Measurements from ENCODE around the gene SUPT3H. TPM values are rescaled to one million over a fixed set of nuclear protein-coding genes. Genes with fewer than 3 reads are reported as not detected.

Gene SUPT3H
- polyA plus RNA-seq, 1 experiment, result 8.7 TPM

DNA sequence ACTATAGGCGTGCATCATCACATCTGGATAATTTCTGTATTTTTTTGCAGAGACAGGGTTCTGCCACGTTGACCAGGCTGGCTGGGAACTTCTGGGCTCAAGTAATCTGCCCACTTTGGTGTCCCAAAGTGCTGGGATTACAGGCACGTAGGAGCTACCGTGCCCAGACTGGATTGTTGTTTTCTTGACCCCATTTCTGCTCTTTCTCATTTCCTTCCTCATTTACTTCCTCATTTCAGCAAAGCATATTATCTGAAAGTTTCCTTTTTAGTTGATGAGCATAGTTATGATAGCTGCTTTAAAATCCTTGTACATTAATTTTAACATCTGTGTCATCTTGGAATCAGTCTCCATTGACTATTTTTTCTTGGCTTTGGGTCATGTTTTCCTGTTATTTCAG, 350.6 kb downstream of the SUPT3H start:
- no peak overlapping the region for H3K4me3 ChIP-seq (ENCODE audit: low read depth, low read length)
- TF ChIP-seq, protein P1, sequence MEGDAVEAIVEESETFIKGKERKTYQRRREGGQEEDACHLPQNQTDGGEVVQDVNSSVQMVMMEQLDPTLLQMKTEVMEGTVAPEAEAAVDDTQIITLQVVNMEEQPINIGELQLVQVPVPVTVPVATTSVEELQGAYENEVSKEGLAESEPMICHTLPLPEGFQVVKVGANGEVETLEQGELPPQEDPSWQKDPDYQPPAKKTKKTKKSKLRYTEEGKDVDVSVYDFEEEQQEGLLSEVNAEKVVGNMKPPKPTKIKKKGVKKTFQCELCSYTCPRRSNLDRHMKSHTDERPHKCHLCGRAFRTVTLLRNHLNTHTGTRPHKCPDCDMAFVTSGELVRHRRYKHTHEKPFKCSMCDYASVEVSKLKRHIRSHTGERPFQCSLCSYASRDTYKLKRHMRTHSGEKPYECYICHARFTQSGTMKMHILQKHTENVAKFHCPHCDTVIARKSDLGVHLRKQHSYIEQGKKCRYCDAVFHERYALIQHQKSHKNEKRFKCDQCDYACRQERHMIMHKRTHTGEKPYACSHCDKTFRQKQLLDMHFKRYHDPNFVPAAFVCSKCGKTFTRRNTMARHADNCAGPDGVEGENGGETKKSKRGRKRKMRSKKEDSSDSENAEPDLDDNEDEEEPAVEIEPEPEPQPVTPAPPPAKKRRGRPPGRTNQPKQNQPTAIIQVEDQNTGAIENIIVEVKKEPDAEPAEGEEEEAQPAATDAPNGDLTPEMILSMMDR (IDR thresholded peaks at IDR 0.05; ENCODE audit: low read depth, low read length), result no peak
- no peaks in the 10 kb centered on the region for H3K27me3 ChIP-seq (ENCODE audit: control insufficient read depth, insufficient read depth, low read length)
- no peaks in the 10 kb centered on the region for H3K9me3 ChIP-seq (ENCODE audit: control insufficient read depth, insufficient read depth, low read length)
- ChIA-PET CTCF (no interaction called here), POLR2A (no interaction called here)
- no peak overlapping the region for H3K27ac ChIP-seq (ENCODE audit: low read depth, low read length)
- no peak for DNase-seq (ENCODE audit: low read depth, low spot score)

DNA sequence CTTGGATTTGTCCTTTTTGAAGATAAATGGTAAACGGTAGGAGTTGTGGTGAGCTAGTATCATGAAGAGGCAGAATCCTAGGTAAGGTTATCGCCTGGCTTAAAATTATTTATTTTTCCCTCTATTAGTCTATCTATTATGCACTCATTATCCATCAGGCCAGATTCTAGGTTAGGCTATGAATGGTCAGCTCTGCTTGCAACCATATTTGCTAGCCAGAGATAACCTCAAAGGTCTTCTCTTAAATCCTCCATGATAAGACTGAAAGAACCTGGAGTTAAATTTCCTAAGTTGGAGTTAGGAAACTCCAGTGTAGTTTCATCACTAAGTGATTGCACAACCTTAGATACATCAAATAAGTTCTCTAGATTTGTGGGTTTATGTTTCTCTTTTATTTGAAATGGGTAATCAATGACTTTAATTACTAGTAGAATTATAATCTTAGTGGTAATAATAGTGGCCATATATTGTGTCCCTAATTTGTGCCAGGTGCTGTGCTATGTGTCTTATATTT, 351.7 kb downstream of the SUPT3H start:
- CTCF ChIA-PET, result interaction anchor here (0.6 kb wide), 1 partner anchor 13 kb away, joined by 3 read pairs; no protein-coding TSS in a partner anchor
- no peak for DNase-seq (ENCODE audit: low read depth, low spot score)

DNA sequence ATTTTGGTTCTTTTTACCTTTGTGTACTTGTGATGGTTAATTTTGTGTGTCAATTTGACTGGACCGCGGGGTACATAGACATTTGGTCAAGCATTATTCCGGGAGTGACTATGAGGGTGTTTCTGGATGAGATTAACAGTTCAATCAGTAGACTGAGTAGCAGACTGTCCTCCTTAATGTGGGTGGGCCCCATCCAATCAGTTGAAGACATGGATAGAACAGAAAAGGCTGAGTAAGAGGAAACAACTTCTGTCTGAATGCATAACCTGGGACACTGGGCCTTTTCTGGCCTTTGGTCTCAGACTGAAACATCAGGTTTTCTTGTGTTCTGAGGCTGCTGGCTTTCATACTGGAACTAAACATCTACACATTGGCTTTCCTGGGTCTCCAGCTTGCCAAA, 353.1 kb downstream of the SUPT3H start:
- H3K9me3 ChIP-seq (ENCODE audit: control insufficient read depth, insufficient read depth, low read length), result no peaks in the 10 kb centered on the region
- POLR2A ChIA-PET, result no interaction called here
- CTCF ChIA-PET, result interaction anchor here (1.2 kb wide), 1 partner anchor 690 kb away, joined by 3 read pairs; no protein-coding TSS in a partner anchor
- no peak for DNase-seq (ENCODE audit: low read depth, low spot score)
- no peak overlapping the region for H3K27ac ChIP-seq (ENCODE audit: low read depth, low read length)
- no peaks in the 10 kb centered on the region for H3K27me3 ChIP-seq (ENCODE audit: control insufficient read depth, insufficient read depth, low read length)
- TF ChIP-seq, protein P1 (IDR thresholded peaks at IDR 0.05; ENCODE audit: low read depth, low read length), result no peak
- H3K4me3 ChIP-seq (ENCODE audit: low read depth, low read length), result no peak overlapping the region

More for the DNA sequence above, 351.7 kb downstream of the SUPT3H start:
- Histone ChIP-seq H3K27me3 (ENCODE audit: control insufficient read depth, insufficient read depth, low read length) (no peaks in the 10 kb centered on the region), H3K27ac (ENCODE audit: low read depth, low read length) (no peak overlapping the region), H3K4me3 (ENCODE audit: low read depth, low read length) (no peak overlapping the region), H3K9me3 (ENCODE audit: control insufficient read depth, insufficient read depth, low read length) (no peaks in the 10 kb centered on the region)
- POLR2A ChIA-PET, result no interaction called here
- TF ChIP-seq, protein P1 (IDR thresholded peaks at IDR 0.05; ENCODE audit: low read depth, low read length), result no peak

DNA sequence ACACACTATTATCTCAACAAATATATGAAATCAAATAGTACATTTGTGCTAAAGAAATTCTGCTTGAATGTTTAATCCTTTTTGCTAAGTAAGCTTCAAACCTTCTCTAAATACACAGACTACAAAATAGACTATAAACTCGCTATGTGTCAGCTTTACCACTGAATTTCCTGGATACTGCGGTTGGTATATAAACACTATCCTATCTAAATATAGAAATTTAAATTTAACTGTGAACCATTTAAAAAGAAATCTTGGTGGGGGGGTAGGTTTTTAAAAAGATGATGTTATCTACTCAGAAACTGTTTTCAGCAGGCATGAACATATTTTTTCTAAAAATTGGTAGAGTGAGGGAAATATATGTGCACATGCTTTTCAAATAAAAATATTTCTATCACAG, 356.1 kb downstream of the SUPT3H start:
- H3K4me3 ChIP-seq (ENCODE audit: low read depth, low read length), result no peak overlapping the region
- TF ChIP-seq, protein P1 (IDR thresholded peaks at IDR 0.05; ENCODE audit: low read depth, low read length), result no peak
- H3K27me3 ChIP-seq (ENCODE audit: control insufficient read depth, insufficient read depth, low read length), result no peaks in the 10 kb centered on the region
- no peaks in the 10 kb centered on the region for H3K9me3 ChIP-seq (ENCODE audit: control insufficient read depth, insufficient read depth, low read length)
- H3K27ac ChIP-seq (ENCODE audit: low read depth, low read length), result no peak overlapping the region
- CTCF ChIA-PET, result no interaction called here
- POLR2A ChIA-PET, result no interaction called here
- DNase-seq (ENCODE audit: low read depth, low spot score), result no peak

- TF ChIP-seq, protein P1 (IDR thresholded peaks at IDR 0.05; ENCODE audit: low read depth, low read length), result no peak
- no peak for DNase-seq (ENCODE audit: low read depth, low spot score)
- Histone ChIP-seq H3K27me3 (ENCODE audit: control insufficient read depth, insufficient read depth, low read length) (no peaks in the 10 kb centered on the region), H3K9me3 (ENCODE audit: control insufficient read depth, insufficient read depth, low read length) (no peaks in the 10 kb centered on the region), H3K27ac (ENCODE audit: low read depth, low read length) (no peak overlapping the region), H3K4me3 (ENCODE audit: low read depth, low read length) (no peak overlapping the region)
- CTCF ChIA-PET, result interaction anchor here (0.5 kb wide), 1 partner anchor 129 kb away, joined by 3 read pairs; no protein-coding TSS in a partner anchor
- POLR2A ChIA-PET, result no interaction called here
These were observed 365.0 kb downstream of the SUPT3H start for GRCh38 chr6:45012687-45013086.

Measured in AG04450 (cell line).